ENCODE data around the gene PLCXD1.
"Not testable (repeated sequence)": the region's sequence is repeated elsewhere in the genome, so short reads cannot be mapped to it uniquely, and the experiment has no call there.

Gene PLCXD1, protein sequence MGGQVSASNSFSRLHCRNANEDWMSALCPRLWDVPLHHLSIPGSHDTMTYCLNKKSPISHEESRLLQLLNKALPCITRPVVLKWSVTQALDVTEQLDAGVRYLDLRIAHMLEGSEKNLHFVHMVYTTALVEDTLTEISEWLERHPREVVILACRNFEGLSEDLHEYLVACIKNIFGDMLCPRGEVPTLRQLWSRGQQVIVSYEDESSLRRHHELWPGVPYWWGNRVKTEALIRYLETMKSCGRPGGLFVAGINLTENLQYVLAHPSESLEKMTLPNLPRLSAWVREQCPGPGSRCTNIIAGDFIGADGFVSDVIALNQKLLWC

DNA sequence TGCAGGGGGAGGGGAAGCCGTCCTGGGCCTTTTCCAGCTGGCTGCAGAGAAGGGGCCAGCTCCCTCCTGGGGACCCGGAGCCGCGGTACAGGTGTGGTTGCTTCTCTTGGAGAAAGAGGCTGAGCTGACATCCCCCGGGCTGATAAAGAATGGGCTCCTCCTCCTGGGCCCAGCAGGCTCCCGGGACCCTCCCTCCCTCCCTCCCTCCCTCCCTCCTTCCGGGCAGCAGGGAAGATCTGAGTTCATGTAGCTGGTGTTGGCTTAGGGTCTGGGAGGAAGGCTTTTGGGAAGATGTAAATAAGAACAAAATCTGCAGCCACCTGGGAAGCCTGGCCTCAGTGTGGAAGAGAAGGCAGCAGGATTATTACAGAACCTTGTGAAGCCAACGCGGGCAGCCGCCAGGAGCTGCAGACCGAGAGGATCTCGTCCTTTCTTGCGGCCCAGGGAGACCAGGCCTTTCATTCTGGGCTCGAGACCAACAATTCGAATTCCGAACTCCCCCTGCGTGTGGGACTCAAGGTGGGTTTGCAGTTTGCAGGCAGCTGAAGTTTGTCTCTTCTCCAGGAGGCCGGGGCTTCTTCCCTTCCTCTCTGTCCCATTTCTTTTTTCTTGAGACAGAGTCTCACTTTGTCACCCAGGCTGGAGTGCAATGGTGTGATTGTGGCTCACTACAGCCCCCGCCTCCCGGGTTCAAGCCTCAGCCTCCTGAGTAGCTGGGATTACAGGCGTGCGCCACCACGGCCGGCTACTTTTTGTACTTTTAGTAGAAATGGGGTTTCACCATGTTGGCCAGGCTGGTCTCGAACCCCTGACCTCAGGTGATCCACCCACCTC is at the start of gene PLCXD1:
PLCXD1 (plus strand) TSS at position 216 of the 834 bp plus-strand sequence. CDS start 2,807 bp downstream, outside the sequence.
- DNase-seq, result no peak

DNA sequence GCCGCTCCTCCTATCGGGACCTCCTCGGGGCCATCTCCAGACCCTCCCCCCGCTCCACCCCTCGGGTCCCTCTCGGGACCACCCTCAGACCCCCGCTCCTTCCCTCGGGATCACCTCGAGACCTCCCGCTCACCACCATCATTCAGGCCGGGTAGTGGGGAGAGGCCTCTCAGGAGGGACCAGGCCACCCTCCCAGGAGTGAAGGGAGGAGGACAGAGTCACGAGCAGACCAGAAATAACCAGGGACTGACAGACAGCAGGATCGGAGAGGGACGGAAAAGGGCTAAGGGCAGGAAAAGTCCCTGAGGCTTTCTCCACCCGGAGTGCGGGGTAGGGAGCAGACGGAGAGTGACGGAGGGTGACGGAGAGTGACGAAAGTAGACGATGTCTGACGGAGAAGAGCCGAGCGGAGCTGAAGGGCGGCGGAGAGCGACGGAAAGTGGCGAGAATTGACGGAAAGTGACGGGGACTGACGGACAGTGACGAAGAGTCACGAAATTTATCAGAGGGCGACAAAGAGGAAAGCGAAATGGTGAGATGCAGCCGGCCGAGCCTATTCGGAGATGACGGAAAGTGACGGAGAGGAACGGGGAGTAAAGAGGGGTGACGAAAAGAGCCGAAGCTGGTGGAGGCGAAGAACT is 49.4 kb upstream of the PLCXD1 start:
- not testable (repeated sequence) for DNase-seq

DNA sequence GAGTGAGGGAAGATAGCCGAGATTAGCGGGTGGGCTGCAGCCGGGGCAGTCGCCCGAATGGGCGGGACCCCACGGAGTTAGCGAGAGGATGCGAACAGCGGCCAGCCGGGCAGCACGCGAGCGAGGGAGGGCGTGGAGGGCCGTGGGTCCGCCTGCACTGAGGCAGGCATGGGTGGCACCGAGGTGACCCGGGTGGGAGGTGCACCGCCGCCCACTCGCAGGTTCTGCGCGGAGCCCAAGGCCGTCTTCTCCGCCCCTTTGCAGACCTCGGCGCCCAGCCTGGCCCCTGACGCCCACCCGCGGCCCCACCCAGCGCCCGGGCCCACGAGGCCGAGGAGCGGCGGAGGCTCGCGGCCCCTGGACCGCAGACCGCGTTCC is 48.9 kb upstream of the PLCXD1 start:
- DNase-seq, result not testable (repeated sequence)

DNA sequence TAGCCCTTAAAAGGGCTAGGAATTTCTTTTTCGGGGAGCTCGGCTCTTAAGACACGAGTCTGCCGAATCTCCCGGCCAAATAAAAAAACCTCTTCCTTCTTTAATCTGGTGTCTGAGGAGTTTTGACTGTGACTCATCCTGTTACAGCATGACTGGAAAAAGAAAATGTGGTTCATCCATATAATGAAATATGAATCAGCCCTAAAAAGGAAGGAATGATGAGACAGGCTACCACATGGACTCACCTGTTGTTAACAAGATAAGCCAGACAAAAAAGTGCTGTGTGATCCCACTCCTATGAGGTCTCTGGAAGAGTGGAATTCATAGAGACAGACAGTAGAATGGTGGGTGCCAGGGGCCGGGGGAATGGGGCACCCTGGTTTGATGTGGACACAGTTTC is 45.0 kb upstream of the PLCXD1 start:
- not testable (repeated sequence) for DNase-seq

DNA sequence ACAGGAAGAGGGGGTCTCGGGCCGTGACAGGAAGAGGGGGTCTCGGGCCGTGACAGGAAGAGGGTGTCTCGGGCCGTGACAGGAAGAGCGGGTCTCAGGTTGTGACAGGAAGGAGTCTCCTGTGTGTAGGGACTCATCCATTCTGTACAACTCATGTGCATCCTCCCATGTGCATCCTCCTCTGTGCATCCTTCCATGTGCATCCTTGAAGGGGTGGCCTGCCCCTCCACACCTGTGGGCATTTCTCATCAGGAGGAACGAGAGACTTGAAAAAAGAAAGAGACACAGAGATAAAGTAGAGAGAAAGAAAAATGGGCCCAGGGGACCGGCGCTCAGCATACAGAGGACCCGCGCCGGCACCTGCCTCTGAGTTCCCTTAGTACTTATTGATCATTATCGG is 30.2 kb upstream of the PLCXD1 start:
- DNase-seq, result no peak

DNA sequence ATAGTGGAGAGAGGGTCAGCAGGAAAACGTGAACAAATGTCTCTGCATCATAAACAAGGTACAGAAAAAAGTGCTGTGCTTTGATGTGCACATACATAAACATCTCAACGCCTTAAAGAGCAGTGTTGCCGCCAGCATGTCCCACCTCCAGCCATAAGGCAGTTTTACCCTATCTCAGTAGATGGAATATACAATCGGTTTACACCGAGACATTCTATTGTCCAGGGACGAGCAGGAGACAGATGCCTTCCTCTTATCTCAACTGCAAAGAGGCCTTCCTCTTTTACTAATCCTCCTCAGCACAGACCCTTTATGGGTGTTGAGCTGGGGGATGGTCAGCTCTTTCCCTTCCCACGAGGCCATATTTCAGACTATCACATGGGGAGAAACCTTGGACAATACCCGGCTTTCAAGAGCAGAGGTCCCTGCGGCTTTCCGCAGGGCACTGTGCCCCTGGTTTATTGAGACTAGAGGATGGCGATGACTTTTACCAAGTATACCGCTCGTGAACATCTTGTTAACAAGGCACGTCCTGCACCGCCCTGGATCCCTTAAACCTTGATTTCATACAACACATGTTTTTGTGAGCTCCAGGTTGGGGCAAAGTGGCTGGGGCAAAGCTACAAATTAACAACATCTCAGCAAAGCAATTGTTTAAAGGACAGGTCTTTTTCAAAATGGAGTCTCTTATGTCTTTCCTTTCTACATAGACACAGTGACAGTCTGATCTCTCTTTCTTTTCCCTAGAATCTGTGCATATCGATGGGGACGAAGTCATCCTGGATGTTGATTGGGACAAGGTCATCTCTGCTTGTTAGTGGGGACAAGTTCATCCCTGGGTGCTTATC is 29.6 kb upstream of the PLCXD1 start:
- not testable (repeated sequence) for DNase-seq

DNA sequence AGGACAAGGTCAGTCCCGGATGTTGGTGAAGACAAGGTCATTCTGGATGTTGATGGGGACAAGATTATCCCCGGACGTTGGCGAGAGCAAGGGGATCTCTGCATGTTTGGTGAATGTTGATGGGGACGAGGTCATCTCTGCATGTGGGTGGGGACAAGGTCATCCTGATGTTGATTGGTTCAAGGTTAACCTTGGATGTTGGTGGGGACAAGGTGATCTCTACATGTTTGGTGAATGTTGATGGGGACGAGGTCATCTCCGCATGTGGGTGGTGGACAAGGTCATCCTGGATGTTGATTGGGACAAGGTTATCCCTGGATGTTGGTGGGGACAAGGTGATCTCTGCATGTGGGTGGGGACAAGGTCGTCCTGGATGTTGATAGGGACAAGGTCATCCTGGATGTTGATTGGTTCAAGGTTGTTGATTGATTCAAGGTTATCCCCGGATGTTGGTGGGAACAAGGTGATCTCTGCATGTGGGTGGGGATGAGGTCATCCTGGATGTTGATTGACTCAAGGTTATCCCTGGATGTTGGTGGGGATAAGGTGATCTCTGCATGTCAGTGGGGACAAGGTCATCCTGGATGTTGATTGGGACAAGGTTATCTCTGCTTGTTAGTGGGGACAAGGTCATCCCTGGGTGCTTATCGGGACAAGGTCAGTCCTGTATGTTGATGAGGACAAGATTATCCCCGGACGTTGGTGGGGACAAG is 28.8 kb upstream of the PLCXD1 start:
- DNase-seq, result no peak

DNA sequence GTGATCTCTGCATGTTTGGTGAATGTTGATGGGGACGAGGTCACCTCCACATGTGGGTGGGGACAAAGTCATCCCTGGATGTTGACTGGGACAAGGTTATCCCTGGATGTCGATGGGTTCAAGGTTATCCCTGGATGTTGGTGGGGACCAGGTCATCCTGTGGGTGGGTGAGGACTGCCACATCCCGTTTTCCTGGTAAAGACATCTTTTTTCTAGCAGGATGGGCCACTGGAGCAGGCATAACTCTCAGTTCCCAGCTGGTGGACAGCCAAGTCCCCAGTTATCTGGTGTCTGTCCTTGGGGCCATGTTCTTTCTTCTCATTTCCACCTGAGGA is 28.3 kb upstream of the PLCXD1 start:
- DNase-seq, result no peak

DNA sequence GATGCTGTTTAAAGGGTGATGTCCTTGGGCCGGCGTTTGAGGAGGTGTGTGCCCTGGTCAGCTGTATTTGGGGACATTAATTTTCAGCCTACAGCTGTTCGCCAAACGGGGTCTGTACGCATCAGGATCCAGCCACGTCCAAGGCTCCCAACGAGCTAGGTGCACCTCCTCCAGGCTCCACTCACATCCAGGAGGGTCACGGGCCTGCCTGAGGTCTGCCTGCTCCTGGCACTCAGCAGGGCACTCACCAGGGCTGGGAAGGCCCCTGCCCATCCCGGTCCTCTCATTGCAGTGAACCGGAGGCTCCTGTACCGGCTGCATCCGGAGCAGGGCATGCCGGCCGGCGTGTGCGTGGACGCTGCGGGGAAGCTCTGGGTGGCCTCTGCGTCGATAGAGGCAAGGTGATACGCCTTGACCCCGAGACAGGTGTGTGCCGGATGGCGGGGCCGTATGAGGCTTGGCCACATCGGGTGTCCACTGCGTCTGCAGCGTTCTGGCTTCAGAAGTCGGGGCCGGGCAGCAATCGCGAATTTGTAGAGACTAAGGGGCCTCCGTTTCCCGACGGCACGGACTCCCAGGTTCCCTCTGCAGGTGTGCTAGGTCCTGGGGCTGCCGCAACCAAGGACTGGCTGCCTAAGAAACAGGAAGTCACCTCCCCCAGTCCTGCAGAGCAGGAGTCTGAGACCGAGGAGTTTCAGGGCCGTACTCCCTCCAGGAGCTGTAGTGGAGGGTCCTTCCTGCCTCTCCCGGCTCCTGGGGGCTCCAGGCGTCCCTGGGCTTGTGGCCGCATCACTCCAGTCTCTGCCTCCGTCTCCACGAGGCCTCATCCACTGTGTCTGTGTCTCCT is 27.5 kb upstream of the PLCXD1 start:
- DNase-seq, result no peak

DNA sequence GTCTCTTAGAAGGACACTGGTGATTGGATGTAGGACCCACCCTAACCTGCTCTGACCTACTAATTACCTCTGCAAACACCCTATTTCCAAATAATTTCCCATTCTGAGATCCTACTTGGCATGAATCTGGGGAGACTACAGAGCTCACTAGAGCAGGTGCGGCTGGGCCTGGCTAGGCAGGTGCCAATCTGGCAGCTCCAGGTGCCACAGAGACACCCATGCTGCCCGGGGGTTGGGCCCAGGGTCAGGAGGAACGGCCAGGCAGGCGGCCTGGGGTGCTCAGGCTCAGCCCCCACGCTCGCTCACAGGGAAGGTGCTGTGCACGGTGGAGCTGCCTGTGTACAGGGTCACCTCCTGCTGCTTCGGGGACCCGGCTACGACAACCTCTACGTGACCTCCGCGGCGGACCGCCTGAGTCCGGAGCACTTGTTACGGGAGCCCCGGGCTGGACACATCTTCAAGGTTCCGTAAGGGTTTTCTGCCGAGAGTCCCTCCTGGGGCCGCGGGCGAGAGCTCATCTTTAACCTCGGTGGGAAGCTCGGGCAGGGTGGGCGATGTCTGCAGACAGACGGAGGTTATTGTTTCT is 26.5 kb upstream of the PLCXD1 start:
- DNase-seq, result no peak

DNA sequence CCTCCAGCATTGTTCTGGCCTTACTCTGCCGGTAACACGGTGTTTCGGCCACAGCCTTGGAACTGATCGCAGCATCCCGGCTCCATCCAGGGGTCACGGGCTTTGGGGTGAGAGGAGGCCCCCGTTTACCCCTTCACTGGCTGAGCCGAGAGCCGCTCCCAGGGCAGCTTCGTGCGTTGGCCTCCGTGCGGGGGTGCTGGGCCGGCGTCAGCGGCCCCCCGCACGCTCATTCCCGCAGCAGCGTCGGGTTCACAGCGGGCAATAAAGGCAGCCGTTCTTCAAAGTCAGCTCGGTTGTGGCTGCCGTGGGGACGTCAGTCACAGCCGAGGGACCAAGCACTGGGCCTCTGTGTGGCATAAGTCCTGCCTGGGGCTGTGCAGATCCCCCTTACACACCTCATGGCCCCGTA is 25.3 kb upstream of the PLCXD1 start:
- DNase-seq, result no peak

DNA sequence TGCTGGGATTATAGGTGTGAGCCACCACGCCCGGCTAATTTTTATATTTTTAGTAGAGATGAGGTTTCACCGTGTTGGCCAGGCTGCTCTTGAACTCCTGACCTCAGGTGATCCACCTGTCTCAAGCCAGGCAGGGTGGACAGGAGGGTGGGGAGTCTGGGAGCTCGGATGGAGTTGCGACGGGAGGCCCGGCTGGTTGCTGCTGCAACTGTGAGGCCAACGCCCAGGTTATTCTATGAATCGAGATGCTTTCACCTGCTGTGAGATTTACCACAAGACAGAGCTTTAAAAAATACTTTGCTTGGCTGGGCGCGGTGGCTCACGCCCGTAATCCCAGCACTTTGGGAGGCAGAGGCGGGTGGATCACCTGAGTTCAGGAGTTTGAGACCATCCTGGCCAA is 24.1 kb upstream of the PLCXD1 start:
- not testable (repeated sequence) for DNase-seq

DNA sequence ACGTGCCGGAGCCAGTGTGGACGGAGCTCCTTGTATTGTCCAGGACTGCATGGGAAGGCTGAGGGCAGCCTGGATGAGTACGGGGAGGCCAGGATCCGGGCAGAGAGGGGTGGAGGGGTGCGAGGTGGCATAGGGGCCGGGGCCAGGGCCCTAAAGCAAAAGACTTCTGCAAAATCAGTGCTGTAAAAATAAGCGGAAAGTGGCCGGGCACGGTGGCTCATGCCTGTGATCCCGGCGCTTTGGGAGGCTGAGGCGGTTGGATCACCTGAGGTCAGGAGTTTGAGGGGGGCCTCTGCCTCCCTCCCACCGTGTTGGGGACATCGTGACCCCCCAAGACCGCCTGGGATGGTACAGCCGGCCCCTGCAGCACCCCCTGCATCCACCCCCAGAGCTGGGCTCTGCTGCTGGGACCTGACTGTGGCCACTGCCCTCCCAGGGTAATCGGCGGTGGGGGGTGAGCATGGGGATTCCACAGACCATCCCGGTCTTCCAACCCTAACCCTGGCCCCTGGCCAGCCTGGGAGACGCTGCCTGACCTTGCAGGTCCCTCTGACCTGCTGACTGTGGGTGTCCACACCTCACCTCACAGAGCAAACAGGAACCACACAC is 23.4 kb upstream of the PLCXD1 start:
- no peak for DNase-seq

DNA sequence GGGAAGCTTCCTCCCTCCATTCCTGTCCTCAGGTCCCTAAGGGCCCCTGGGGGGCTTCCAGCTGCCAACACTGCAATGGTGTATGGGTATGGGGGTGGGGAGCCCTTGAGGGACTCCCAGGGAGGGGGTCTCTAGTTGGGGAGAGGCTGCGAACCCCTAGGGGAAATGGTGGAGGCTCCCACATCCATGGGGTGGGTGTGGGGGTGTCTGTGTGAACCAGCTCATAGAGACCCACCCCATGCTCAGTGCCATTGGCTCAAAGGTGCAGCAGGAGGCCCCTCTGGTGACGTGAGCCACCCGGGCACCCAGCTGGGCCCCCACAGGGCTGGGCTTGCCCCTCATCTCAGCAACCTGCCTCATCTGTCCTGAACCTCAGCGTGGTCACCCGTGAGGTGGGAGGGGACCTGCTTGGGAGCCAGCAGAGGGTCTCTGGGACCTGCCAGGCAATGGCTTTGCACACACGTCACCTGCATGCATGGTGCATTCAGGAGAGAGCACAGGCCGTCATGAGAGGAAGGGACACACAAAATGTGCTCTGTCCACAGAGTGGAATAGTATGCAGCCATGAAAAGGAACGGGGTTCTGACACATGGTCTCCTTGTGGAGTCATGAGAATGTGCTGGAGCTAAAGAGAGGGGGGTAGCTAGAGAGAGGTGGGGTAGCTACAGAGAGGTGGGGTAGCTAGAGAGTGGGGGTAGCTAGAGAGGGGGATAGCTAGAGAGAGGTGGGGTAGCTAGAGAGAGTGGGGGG is 22.7 kb upstream of the PLCXD1 start:
- no peak for DNase-seq

DNA sequence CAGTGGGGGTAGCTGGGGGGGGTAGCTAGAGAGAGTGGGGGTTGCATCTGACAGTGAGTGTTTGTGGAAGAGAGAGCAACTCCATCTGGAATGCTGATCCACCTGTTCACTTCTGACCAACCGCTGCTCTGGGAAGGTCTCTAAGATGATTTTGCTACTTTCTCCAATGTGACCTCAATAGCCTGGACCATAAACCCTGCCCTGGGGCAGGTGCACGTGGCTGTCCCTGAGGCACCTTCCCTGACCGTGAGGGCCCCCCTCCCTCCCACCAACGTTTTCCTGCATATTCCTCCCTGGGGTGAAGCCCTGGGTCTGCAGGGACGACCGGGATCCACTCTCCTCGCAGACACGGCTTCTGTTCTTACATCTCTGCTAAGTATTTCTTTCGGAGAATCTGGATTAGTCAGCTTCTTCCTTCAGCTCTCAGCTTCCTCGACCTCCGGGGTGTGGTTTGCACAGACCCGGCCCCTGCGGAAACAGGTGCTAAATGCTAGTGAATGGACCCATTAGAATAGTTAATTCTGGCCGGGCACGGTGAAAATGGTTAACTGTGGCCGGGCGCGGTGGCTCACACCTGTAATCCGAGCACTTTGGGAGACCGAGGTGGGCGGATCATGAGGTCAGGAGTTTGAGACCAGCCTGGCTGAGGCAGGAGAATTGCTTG is 21.4 kb upstream of the PLCXD1 start:
- DNase-seq, result no peak

DNA sequence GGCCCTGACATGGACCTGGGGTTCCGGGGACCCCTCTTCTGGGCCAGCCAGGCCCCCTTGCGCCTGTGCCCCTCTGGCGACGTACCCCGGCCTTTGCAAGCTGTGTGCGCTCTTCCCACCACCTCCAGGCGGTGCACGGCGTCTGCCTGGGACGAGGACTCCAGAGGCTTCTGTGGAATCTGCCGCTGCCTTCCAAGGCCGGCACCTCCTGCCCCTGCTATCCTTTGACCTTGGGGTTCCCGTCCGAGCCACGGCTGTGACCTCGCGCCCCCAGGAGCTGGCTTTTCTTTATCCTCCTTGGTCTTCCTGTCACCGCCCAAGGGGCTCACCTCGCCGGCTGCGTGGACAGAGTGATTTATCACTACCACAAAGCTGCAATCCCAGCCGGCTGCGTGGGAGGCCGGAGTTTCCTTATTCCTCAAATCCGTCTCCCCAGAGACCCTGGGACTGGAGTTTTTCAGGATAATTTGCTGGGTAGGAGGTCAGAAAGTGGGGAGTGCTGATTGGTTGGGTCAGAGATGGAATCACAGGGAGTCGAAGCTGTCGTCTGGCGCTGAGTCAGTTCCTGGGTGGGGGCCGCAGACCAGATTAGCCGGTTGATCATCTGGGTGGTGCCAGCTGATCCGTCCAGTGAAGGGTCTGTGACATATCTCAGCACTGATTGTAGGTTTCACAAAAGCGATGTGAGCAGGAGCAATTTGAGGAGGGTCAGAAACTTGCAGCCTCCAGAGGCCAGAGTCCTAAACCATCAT is 19.8 kb upstream of the PLCXD1 start:
- DNase-seq, result no peak

DNA sequence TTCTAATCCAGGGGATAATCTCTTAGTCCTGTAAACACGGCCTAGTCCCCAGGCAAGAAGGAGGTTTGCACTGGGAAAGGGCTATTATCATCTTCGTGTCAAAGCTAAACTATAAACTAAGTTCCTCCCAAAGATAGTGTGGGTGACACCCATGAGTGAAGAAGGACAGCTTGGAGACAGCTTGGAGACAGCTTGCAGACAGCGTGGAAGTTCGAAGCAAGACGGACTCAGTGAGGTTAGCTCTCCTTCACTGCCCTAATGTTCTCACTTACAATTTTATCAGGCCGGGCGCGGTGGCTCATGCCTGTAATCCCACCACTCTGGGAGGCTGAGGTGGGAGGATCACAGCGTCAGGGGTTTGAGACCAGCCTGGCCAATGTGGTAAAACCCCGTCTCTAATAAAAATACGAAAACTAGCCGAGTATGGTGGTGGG is 19.2 kb upstream of the PLCXD1 start:
- no peak for DNase-seq

DNA sequence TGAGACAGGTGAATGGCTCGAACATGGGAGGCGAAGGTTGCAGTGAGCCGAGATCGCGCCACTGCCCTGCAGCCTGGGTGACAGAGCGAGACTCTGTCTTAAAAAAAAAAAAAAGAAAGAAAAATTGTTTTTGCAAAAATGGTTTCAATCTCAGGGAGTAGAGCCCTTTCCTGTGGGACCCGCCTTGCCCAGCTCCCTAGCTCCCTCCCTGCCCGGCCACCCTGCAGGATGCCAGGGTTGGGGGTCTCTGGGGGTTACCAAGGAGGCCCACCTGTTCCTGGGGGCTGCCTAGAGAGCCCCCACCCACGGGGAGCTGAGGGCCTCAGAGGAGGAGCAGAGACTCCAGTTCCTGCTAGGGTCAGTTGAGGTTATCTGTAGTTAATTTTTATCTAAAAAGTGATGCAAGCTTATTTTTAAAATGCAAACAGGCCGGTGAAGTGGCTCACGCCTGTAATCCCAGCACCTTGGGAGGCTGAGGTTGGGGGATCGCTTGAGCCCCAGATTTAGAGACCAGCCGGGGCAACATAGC is 18.7 kb upstream of the PLCXD1 start:
- DNase-seq, result no peak
